Neural progenitor cell (in vitro differentiated cells): ENCODE results near the gene SEC14L1.

Experiments used
- EZH2 ChIP-seq: fragments of 200-600 bp; sonication (generic); IDR thresholded peaks from 2 replicates; pipeline ENCODE4 v1.6.1; 2017; ENCODE audit warnings: antibody characterized with exemption, mild to moderate bottlenecking, moderate library complexity
- EZH2phosphoT487 ChIP-seq: fragments of 200-600 bp; sonication (generic); IDR thresholded peaks from 2 replicates; pipeline ENCODE4 v1.6.1; 2017; ENCODE audit warnings: antibody characterized with exemption
- TF ChIP-seq, protein P1 (sequence below): fragments of 200-600 bp; sonication (generic); IDR thresholded peaks from 2 replicates; pipeline ENCODE4 v1.5.1; 2017; ENCODE audit warnings: antibody characterized with exemption, mild to moderate bottlenecking

DNA sequence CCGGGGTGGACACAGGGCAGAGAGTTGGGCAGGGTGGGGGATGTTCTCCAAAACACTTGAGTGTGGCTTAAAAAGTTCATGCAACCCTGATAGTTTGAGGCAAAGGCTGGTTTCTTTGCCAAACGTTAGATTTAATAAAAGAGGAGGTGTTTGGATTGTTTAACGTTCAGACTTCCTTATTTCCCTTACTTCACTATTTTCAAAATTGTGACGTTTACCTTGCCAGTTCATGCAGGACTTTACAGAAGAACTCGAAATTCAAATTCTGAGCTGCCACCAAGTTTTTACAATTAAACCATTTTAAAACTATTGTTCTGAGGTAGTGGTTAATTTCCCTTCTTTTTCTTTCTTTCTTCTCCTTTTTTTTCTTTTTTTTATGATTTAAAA lies 5.5 kb downstream of the SEC14L1 start:
- TF ChIP-seq, protein P1, sequence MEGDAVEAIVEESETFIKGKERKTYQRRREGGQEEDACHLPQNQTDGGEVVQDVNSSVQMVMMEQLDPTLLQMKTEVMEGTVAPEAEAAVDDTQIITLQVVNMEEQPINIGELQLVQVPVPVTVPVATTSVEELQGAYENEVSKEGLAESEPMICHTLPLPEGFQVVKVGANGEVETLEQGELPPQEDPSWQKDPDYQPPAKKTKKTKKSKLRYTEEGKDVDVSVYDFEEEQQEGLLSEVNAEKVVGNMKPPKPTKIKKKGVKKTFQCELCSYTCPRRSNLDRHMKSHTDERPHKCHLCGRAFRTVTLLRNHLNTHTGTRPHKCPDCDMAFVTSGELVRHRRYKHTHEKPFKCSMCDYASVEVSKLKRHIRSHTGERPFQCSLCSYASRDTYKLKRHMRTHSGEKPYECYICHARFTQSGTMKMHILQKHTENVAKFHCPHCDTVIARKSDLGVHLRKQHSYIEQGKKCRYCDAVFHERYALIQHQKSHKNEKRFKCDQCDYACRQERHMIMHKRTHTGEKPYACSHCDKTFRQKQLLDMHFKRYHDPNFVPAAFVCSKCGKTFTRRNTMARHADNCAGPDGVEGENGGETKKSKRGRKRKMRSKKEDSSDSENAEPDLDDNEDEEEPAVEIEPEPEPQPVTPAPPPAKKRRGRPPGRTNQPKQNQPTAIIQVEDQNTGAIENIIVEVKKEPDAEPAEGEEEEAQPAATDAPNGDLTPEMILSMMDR = no peak
- no peak for TF ChIP-seq EZH2
- TF ChIP-seq EZH2phosphoT487 = no peak
